Neural progenitor cell (in vitro differentiated cells): ENCODE results near the gene TMEM63C. TPM values are rescaled to one million over a fixed set of nuclear protein-coding genes. Genes with fewer than 3 reads are reported as not detected.
A peak's percentile ranks its signal among the peaks of the same experiment; 100 is the strongest.

Source experiments
- DNase-seq: peaks from one replicate; pipeline ENCODE4 v3.0.0-alpha.2; 2016; ENCODE audit warnings: low spot score
- H2AFZ ChIP-seq: fragments of 200-600 bp; sonication (generic); replicated peaks from 2 replicates; pipeline ENCODE4 v1.6.1; 2016; ENCODE audit warnings: antibody characterized with exemption
- H3F3A ChIP-seq: fragments of 200-600 bp; sonication (generic); 2 replicates; pipeline ENCODE4 v1.6.1; 2016; ENCODE audit warnings: antibody characterized with exemption, low read depth
- H3K27ac ChIP-seq: fragments of 200-600 bp; sonication (generic); 2 replicates; pipeline ENCODE4 v1.5.1; 2016; ENCODE audit warnings: mild to moderate bottlenecking
- H3K27me3 ChIP-seq: fragments of 200-600 bp; sonication (generic); 2 replicates; pipeline ENCODE4 v1.6.1; 2016; ENCODE audit warnings: mild to moderate bottlenecking, moderate library complexity
- H3K36me3 ChIP-seq: fragments of 200-600 bp; sonication (generic); 2 replicates; pipeline ENCODE4 v1.5.1; 2016
- H3K4me1 ChIP-seq: fragments of 200-600 bp; sonication (generic); 2 replicates; pipeline ENCODE4 v1.6.1; 2016; ENCODE audit warnings: mixed run types
- H3K4me2 ChIP-seq: fragments of 200-600 bp; sonication (generic); 2 replicates; pipeline ENCODE4 v1.6.1; 2016
- H3K4me3 ChIP-seq: fragments of 200-600 bp; sonication (generic); 2 replicates; pipeline ENCODE4 v1.5.1; 2016
- H3K79me2 ChIP-seq: fragments of 200-600 bp; sonication (generic); 2 replicates; pipeline ENCODE4 v1.6.1; 2016; ENCODE audit warnings: low read depth
- H3K9ac ChIP-seq: fragments of 200-600 bp; sonication (generic); 2 replicates; pipeline ENCODE4 v1.6.1; 2016
- H3K9me3 ChIP-seq: fragments of 200-600 bp; sonication (generic); 2 replicates; pipeline ENCODE4 v1.5.1; 2016; ENCODE audit warnings: low read depth
- H4K20me1 ChIP-seq: fragments of 200-600 bp; sonication (generic); 2 replicates; pipeline ENCODE4 v1.6.1; 2016; ENCODE audit warnings: low read depth
- H3K27ac Mint-ChIP-seq: 3 replicates; pipeline ENCODE4 v1.8.0; 2021; ENCODE audit warnings: mixed read lengths
- H3K27me3 Mint-ChIP-seq: 2 replicates; pipeline ENCODE4 v1.8.0; 2022; ENCODE audit warnings: low read depth, mild to moderate bottlenecking, inconsistent platforms, moderate library complexity, mixed read lengths; ENCODE audit not compliant: insufficient read depth
- H3K36me3 Mint-ChIP-seq: 3 replicates; pipeline ENCODE4 v1.8.0; 2021; ENCODE audit warnings: mixed read lengths
- H3K4me1 Mint-ChIP-seq: 3 replicates; pipeline ENCODE4 v1.8.0; 2021; ENCODE audit warnings: mixed read lengths
- H3K4me3 Mint-ChIP-seq: 3 replicates; pipeline ENCODE4 v1.8.0; 2021; ENCODE audit warnings: mild to moderate bottlenecking, moderate library complexity, mixed read lengths
- H3K9me3 Mint-ChIP-seq: 3 replicates; pipeline ENCODE4 v1.8.0; 2020; ENCODE audit warnings: mixed read lengths
- CTCF ChIP-seq: fragments of 200-600 bp; sonication (generic); IDR thresholded peaks from 2 replicates; pipeline ENCODE4 v1.5.1; 2017; ENCODE audit warnings: antibody characterized with exemption, mild to moderate bottlenecking
- EZH2 ChIP-seq: fragments of 200-600 bp; sonication (generic); IDR thresholded peaks from 2 replicates; pipeline ENCODE4 v1.6.1; 2017; ENCODE audit warnings: antibody characterized with exemption, mild to moderate bottlenecking, moderate library complexity
- EZH2phosphoT487 ChIP-seq: fragments of 200-600 bp; sonication (generic); IDR thresholded peaks from 2 replicates; pipeline ENCODE4 v1.6.1; 2017; ENCODE audit warnings: antibody characterized with exemption
- total RNA-seq: library from RNA; depleted of rRNA; stranded (reverse); fragments of >200 nt; gene quantifications from 2 replicates; pipeline ENCODE4 v1.2.3, GENCODE V29; 2015; ENCODE audit warnings: low replicate concordance

TMEM63C gene
- total RNA-seq, 1 donor from 2014 or later, result 1.5 TPM

- no peaks in the 10 kb centered on the region for H3K9me3 ChIP-seq
- peaks cover 9% of the 10 kb centered on the region for H3F3A ChIP-seq
- Mint-ChIP-seq H3K4me3 (no peak overlapping the region), H3K27ac (no peak overlapping the region), H3K9me3 (no peaks in the 10 kb centered on the region), H3K27me3 (peaks cover 22% of the 10 kb centered on the region), H3K36me3 (no peaks in the 10 kb centered on the region), H3K4me1 (peaks cover 31% of the 10 kb centered on the region)
- DNase-seq, result no peak
- H3K9ac ChIP-seq, result no peak overlapping the region
- TF ChIP-seq CTCF (no peak), EZH2 (no peak), EZH2phosphoT487 (no peak)
- H4K20me1 ChIP-seq, result peaks cover 26% of the 10 kb centered on the region
- peaks cover 10% of the 10 kb centered on the region for H3K4me1 ChIP-seq
- no peak overlapping the region for H3K4me3 ChIP-seq
- no peaks in the 10 kb centered on the region for H3K27me3 ChIP-seq
- no peaks in the 10 kb centered on the region for H3K79me2 ChIP-seq
- H3K36me3 ChIP-seq, result no peaks in the 10 kb centered on the region
- no peak overlapping the region for H3K4me2 ChIP-seq
- H3K27ac ChIP-seq, result no peak overlapping the region
- no peak overlapping the region for H2AFZ ChIP-seq
Measured at GRCh38 chr14:77205566-77205965, 24.0 kb downstream of the TMEM63C start.

GRCh38 chr14:77206261-77206824 is 24.7 kb downstream of the TMEM63C start:
- H3K36me3 Mint-ChIP-seq, result no peaks in the 10 kb centered on the region
- no peak overlapping the region for H3K27ac ChIP-seq
- H3K27me3 ChIP-seq, result no peaks in the 10 kb centered on the region
- H3K27ac Mint-ChIP-seq, result peak overlapping the region; percentile 54
- no peaks in the 10 kb centered on the region for H3K79me2 ChIP-seq
- H3K4me2 ChIP-seq, result no peak overlapping the region
- H3F3A ChIP-seq, result peaks cover 9% of the 10 kb centered on the region
- DNase-seq, result no peak
- no peak overlapping the region for H3K4me3 Mint-ChIP-seq
- H3K36me3 ChIP-seq, result no peaks in the 10 kb centered on the region
- no peak overlapping the region for H3K9ac ChIP-seq
- peaks cover 22% of the 10 kb centered on the region for H3K27me3 Mint-ChIP-seq
- H3K4me3 ChIP-seq, result no peak overlapping the region
- H4K20me1 ChIP-seq, result peaks cover 28% of the 10 kb centered on the region
- no peak for TF ChIP-seq CTCF
- no peak for TF ChIP-seq EZH2
- no peak for TF ChIP-seq EZH2phosphoT487
- H2AFZ ChIP-seq, result no peak overlapping the region
- H3K4me1 ChIP-seq, result peaks cover 10% of the 10 kb centered on the region
- peaks cover 31% of the 10 kb centered on the region for H3K4me1 Mint-ChIP-seq
- H3K9me3 Mint-ChIP-seq, result no peaks in the 10 kb centered on the region
- H3K9me3 ChIP-seq, result no peaks in the 10 kb centered on the region

GRCh38 chr14:77206877-77207389 is 25.3 kb downstream of the TMEM63C start:
- no peak overlapping the region for H3K4me2 ChIP-seq
- no peaks in the 10 kb centered on the region for H3K36me3 Mint-ChIP-seq
- H3K9me3 Mint-ChIP-seq, result no peaks in the 10 kb centered on the region
- no peaks in the 10 kb centered on the region for H3K9me3 ChIP-seq
- no peak overlapping the region for H3K4me3 ChIP-seq
- no peak overlapping the region for H3K4me3 Mint-ChIP-seq
- H3K9ac ChIP-seq, result no peak overlapping the region
- H3K27ac ChIP-seq, result no peak overlapping the region
- H3K36me3 ChIP-seq, result no peaks in the 10 kb centered on the region
- H3K27me3 Mint-ChIP-seq, result peaks cover 20% of the 10 kb centered on the region
- peaks cover 9% of the 10 kb centered on the region for H3F3A ChIP-seq
- H3K4me1 Mint-ChIP-seq, result peaks cover 31% of the 10 kb centered on the region
- no peaks in the 10 kb centered on the region for H3K27me3 ChIP-seq
- H3K4me1 ChIP-seq, result peaks cover 10% of the 10 kb centered on the region
- TF ChIP-seq CTCF (peak; percentile 22), EZH2phosphoT487 (no peak)
- no peak overlapping the region for H2AFZ ChIP-seq
- H4K20me1 ChIP-seq, result peaks cover 28% of the 10 kb centered on the region
- no peaks in the 10 kb centered on the region for H3K79me2 ChIP-seq
- no peak for DNase-seq
- no peak overlapping the region for H3K27ac Mint-ChIP-seq
